ENCODE data around the gene PPTC7. TPM values are rescaled to one million over a fixed set of nuclear protein-coding genes. Genes with fewer than 3 reads are reported as not detected.
A peak's percentile ranks its signal among the peaks of the same experiment; 100 is the strongest.

Gene PPTC7
- total and polyA plus RNA-seq, 2 of the 13 experiments (the other 11 are each of a cell fraction or from before 2014, with no cell fraction given), result 4.8 to 12.3 TPM

GRCh38 chr12:110566993-110567392, 16.1 kb downstream of the PPTC7 start:
- ATAC-seq (peak; percentile 63), FAIRE-seq (no peak), DNase-seq (ENCODE audit: low spot score) (no peak)
- peak overlapping the region; percentile 58; the same call in 1 of the 2 replicates for H3K9ac ChIP-seq (ENCODE audit: insufficient read depth, low read depth, low read length)
- ChIA-PET POLR2A (interaction anchor here (1.0 to 2.7 kb wide), 4 partner anchors 9 to 39 kb away, joined by 4 to 23 read pairs (median 6); no protein-coding TSS in a partner anchor), CTCF (ENCODE audit: low intra/inter-chr PET ratio, low total read pairs) (interaction anchor here (1.1 kb wide), 1 partner anchor 15 kb away, joined by 3 read pairs; no protein-coding TSS in a partner anchor)
- peaks cover 5% of the 10 kb centered on the region; the same call in 1 of the 2 replicates for H4K20me1 ChIP-seq (ENCODE audit: insufficient read depth, low read length)
- no TSS peak for BruUV-seq (replicated peaks)
- TF ChIP-seq ZBTB38 (CRISPR knock-in tag; IDR thresholded peaks at IDR 0.05) (0 out of 2 replicates have a peak, but pooled peaks have one; percentile 30), TCF7L2 (IDR thresholded peaks at IDR 0.05; ENCODE audit: low read depth, low read length) (no peak)
- peak overlapping the region; percentile 87 for H3K4me2 ChIP-seq (ENCODE audit: low read depth, low read length)
- H3K4me1 ChIP-seq (ENCODE audit: insufficient read depth, low read length), result peaks cover 74% of the 10 kb centered on the region
- peaks cover 8% of the 10 kb centered on the region for H3K9me3 ChIP-seq (ENCODE audit: low read length)
- intact Hi-C loops (cut with micrococcal nuclease; ENCODE audit: unreplicated experiment) (loop anchor here (1.0 kb wide), 1 partner anchor 15 kb away; no protein-coding TSS in a partner anchor), in situ Hi-C loops (cut with HindIII; ENCODE audit: extremely low pct_ligation_motif_present, low pct_unique_long_range_greater_than_20kb) (no loop called here)
- H2AFZ ChIP-seq (ENCODE audit: low read length), result no peak overlapping the region
- no peaks in the 10 kb centered on the region for H3K36me3 ChIP-seq (replicated peaks in 1 of 2; ENCODE audit: control insufficient read depth in 1 of 2, insufficient read depth in 2 of 2, low read length in 2 of 2)
- peak overlapping the region; percentile 82 for H3K27ac ChIP-seq (ENCODE audit: extremely low read length, insufficient read depth, low read length)
- no peaks in the 10 kb centered on the region for H3K27me3 ChIP-seq (ENCODE audit: control insufficient read depth in 1 of 2, insufficient read depth in 2 of 2, low read length in 2 of 2)
- 75% methylated on average over 5 of the region's 5 CpGs for WGBS (ENCODE audit: low lambda C conversion rate)
- H3K4me3 ChIP-seq (replicated peaks in 1 of 3; ENCODE audit: insufficient read depth in 1 of 3, low read depth in 2 of 3, low read length in 3 of 3), result peak overlapping the region in 1 of 3 experiments; percentile 9; a peak in 1 of 6 replicates
- peaks cover 73% of the 10 kb centered on the region for H3K79me2 ChIP-seq (ENCODE audit: insufficient read depth, low read length)

- DNase-seq (ENCODE audit: low spot score) (peak; percentile 78), FAIRE-seq (peak; percentile 57), ATAC-seq (peak; percentile 94)
- WGBS (ENCODE audit: low lambda C conversion rate), result 2% methylated on average over 8 of the region's 8 CpGs
- Histone ChIP-seq H3K27me3 (ENCODE audit: control insufficient read depth in 1 of 2, insufficient read depth in 2 of 2, low read length in 2 of 2) (no peaks in the 10 kb centered on the region), H3K9ac (ENCODE audit: insufficient read depth, low read depth, low read length) (peak overlapping the region; percentile 58), H4K20me1 (ENCODE audit: insufficient read depth, low read length) (peaks cover 5% of the 10 kb centered on the region; the same call in 1 of the 2 replicates), H2AFZ (ENCODE audit: low read length) (no peak overlapping the region), H3K9me3 (ENCODE audit: low read length) (peaks cover under 1% of the 10 kb centered on the region; the same call in 1 of the 2 replicates), H3K79me2 (ENCODE audit: insufficient read depth, low read length) (peaks cover 72% of the 10 kb centered on the region), H3K36me3 (replicated peaks in 1 of 2; ENCODE audit: control insufficient read depth in 1 of 2, insufficient read depth in 2 of 2, low read length in 2 of 2) (no peaks in the 10 kb centered on the region), H3K4me3 (replicated peaks in 1 of 3; ENCODE audit: insufficient read depth in 1 of 3, low read depth in 2 of 3, low read length in 3 of 3) (peak overlapping the region; percentile 35 to 52 (median 36); a peak in 5 of 6 replicates), H3K27ac (ENCODE audit: extremely low read length, insufficient read depth, low read length) (peak overlapping the region; percentile 82), H3K4me2 (ENCODE audit: low read depth, low read length) (peak overlapping the region; percentile 87), H3K4me1 (ENCODE audit: insufficient read depth, low read length) (peaks cover 74% of the 10 kb centered on the region)
- in situ Hi-C loops (cut with HindIII; ENCODE audit: extremely low pct_ligation_motif_present, low pct_unique_long_range_greater_than_20kb), result no loop called here
- ChIA-PET POLR2A (interaction anchor here (1.5 to 2.7 kb wide), 3 partner anchors 9 to 25 kb away, joined by 4 to 23 read pairs (median 6); no protein-coding TSS in a partner anchor), CTCF (ENCODE audit: low intra/inter-chr PET ratio, low total read pairs) (interaction anchor here (1.1 kb wide), 1 partner anchor 14 kb away, joined by 3 read pairs; no protein-coding TSS in a partner anchor)
- BruUV-seq (replicated peaks), result no TSS peak
- intact Hi-C loops (cut with micrococcal nuclease; ENCODE audit: unreplicated experiment), result loop anchor here (1.0 kb wide), 1 partner anchor 14 kb away; no protein-coding TSS in a partner anchor
- TF ChIP-seq ZNF75D (CRISPR knock-in tag; IDR thresholded peaks at IDR 0.05; ENCODE audit: borderline replicate concordance) (no peak), CSRNP1 (CRISPR knock-in tag; IDR thresholded peaks at IDR 0.05) (no peak), SKI (IDR thresholded peaks at IDR 0.05; ENCODE audit: partially characterized antibody) (peak; percentile 20), ZSCAN21 (CRISPR knock-in tag; IDR thresholded peaks at IDR 0.05; ENCODE audit: borderline replicate concordance) (peak; percentile 23; the same call in 1 of the 2 replicates), ZSCAN29 (CRISPR knock-in tag; conservative IDR thresholded peaks at IDR 0.05) (0 out of 2 replicates have a peak, but pooled peaks have one; percentile 21), KMT2A (CRISPR knock-in tag; IDR thresholded peaks at IDR 0.05) (0 out of 2 replicates have a peak, but pooled peaks have one; percentile 50), PAWR (CRISPR knock-in tag; IDR thresholded peaks at IDR 0.05; ENCODE audit: borderline replicate concordance) (no peak), CC2D1A (CRISPR knock-in tag; IDR thresholded peaks at IDR 0.05) (no peak), NFE2L2 (IDR thresholded peaks at IDR 0.05; ENCODE audit: low read length) (no peak), SALL1 (CRISPR knock-in tag; IDR thresholded peaks at IDR 0.05) (peak; percentile 32), ERF (CRISPR knock-in tag; IDR thresholded peaks at IDR 0.05) (peak; percentile 28; the same call in 1 of the 2 replicates), ZNF414 (CRISPR knock-in tag; IDR thresholded peaks at IDR 0.05) (no peak)
Observed at GRCh38 chr12:110565894-110566871, 16.9 kb downstream of the PPTC7 start.
